ENCODE measurements around the gene TREML1.

DNA sequence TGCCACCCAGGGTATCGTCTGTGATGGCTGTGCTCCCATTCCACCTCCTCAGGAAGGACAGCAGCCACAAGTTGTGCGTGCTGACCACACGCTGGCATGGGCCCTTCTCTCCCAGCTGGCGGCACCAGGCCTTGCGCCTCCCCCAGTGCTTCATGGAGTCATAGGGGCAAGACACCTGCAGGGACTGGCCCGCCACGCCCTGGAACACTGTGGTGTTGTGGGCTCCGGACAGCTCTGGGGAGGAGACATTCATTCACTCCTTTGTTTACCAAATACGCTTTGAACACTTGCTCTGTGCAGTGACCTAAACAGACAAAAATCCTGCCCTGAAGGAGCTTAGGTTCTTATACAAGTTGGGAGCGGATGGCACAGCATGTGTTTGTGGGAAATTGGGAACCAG, 7.2 kb upstream of the TREML1 start:
- TF ChIP-seq EZH2phosphoT487 (IDR thresholded peaks at IDR 0.05; ENCODE audit: insufficient read depth, low read depth) (no peak), EZH2 (IDR thresholded peaks at IDR 0.05; ENCODE audit: insufficient read depth, poor library complexity, severe bottlenecking) (no peak)
